Activated T-cell treated with anti-CD3 and anti-CD28 coated beads, Interleukin-2, amount 50 U/mL, for 24 hours (primary cell): Measurements from ENCODE around the gene SEC31A.

ENCODE experiments used
- DNase-seq: peaks from one replicate; pipeline ENCODE4 v3.0.0-alpha.2; 2020
- H3K27ac Mint-ChIP-seq: 2 replicates; pipeline ENCODE4 v1.8.0; 2020; ENCODE audit warnings: mild to moderate bottlenecking, mixed read lengths
- H3K27me3 Mint-ChIP-seq: 2 replicates; pipeline ENCODE4 v1.8.0; 2020; ENCODE audit warnings: mixed read lengths
- H3K36me3 Mint-ChIP-seq: 2 replicates; pipeline ENCODE4 v1.8.0; 2020; ENCODE audit warnings: low read depth, mixed read lengths
- H3K4me1 Mint-ChIP-seq: 2 replicates; pipeline ENCODE4 v1.8.0; 2020; ENCODE audit warnings: low read depth, mixed read lengths
- H3K4me3 Mint-ChIP-seq: 2 replicates; pipeline ENCODE4 v1.8.0; 2020; ENCODE audit warnings: mild to moderate bottlenecking, moderate library complexity, mixed read lengths
- H3K9me3 Mint-ChIP-seq: 2 replicates; pipeline ENCODE4 v1.8.0; 2020; ENCODE audit warnings: mixed read lengths

SEC31A gene

GRCh38 chr4:82782626-82783345 is 108.2 kb downstream of the SEC31A start:
- peaks cover 4% of the 10 kb centered on the region for H3K27me3 Mint-ChIP-seq
- H3K4me1 Mint-ChIP-seq: no peaks in the 10 kb centered on the region
- no peak overlapping the region for H3K27ac Mint-ChIP-seq
- DNase-seq: no peak
- H3K9me3 Mint-ChIP-seq: no peaks in the 10 kb centered on the region
- no peaks in the 10 kb centered on the region for H3K36me3 Mint-ChIP-seq
- H3K4me3 Mint-ChIP-seq: no peak overlapping the region

GRCh38 chr4:82780752-82781231 is 110.2 kb downstream of the SEC31A start:
- no peak overlapping the region for H3K4me3 Mint-ChIP-seq
- H3K4me1 Mint-ChIP-seq: no peaks in the 10 kb centered on the region
- no peak overlapping the region for H3K27ac Mint-ChIP-seq
- DNase-seq: no peak
- H3K9me3 Mint-ChIP-seq: no peaks in the 10 kb centered on the region
- peaks cover 4% of the 10 kb centered on the region for H3K27me3 Mint-ChIP-seq
- H3K36me3 Mint-ChIP-seq: no peaks in the 10 kb centered on the region

- DNase-seq: no peak
- Mint-ChIP-seq H3K36me3 (no peaks in the 10 kb centered on the region), H3K4me1 (no peaks in the 10 kb centered on the region), H3K9me3 (no peaks in the 10 kb centered on the region), H3K27me3 (peaks cover 4% of the 10 kb centered on the region), H3K27ac (no peak overlapping the region), H3K4me3 (no peak overlapping the region)
These were observed 110.7 kb downstream of the SEC31A start for GRCh38 chr4:82780170-82780751.

GRCh38 chr4:82779032-82779431 is 111.9 kb downstream of the SEC31A start:
- H3K27me3 Mint-ChIP-seq: peaks cover 4% of the 10 kb centered on the region
- no peak overlapping the region for H3K27ac Mint-ChIP-seq
- no peak overlapping the region for H3K4me3 Mint-ChIP-seq
- H3K36me3 Mint-ChIP-seq: no peaks in the 10 kb centered on the region
- no peaks in the 10 kb centered on the region for H3K4me1 Mint-ChIP-seq
- no peaks in the 10 kb centered on the region for H3K9me3 Mint-ChIP-seq
- DNase-seq: no peak

GRCh38 chr4:82777857-82778525 is 113.0 kb downstream of the SEC31A start:
- Mint-ChIP-seq H3K4me1 (no peaks in the 10 kb centered on the region), H3K27me3 (peaks cover 5% of the 10 kb centered on the region), H3K36me3 (no peaks in the 10 kb centered on the region), H3K4me3 (no peak overlapping the region), H3K9me3 (no peaks in the 10 kb centered on the region), H3K27ac (no peak overlapping the region)
- no peak for DNase-seq

DNA sequence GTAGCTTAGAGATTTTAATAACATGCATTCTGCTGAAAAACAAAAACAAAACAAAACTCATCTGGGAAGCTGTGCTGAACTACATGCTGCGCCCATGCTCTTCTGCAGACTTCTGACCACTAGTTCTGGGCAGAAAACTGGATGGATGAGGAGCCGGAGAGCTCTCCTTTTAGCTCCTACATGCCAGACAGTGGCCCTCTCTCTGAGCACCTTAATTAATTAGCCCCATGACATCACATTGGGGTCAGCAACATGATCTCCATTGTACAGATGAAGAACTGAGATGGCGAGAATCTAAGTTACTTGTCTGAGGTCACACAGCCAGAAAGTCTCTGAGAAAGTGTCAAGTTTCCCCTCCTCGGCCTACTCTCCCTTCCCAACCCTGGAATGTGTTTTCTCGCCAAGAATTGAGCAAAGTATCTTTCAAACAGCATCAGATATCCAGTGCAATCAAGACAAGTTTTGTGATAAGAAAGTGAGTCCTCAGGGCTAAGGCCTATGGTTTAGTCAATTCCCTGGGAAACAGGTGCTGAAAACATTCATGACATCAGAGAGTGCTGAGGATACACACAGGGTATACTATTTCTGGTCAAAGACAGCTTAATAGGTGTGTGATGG is 113.9 kb downstream of the SEC31A start:
- no peaks in the 10 kb centered on the region for H3K9me3 Mint-ChIP-seq
- no peak for DNase-seq
- H3K36me3 Mint-ChIP-seq: no peaks in the 10 kb centered on the region
- H3K27ac Mint-ChIP-seq: no peak overlapping the region
- no peaks in the 10 kb centered on the region for H3K4me1 Mint-ChIP-seq
- H3K27me3 Mint-ChIP-seq: peaks cover 10% of the 10 kb centered on the region
- no peak overlapping the region for H3K4me3 Mint-ChIP-seq

DNA sequence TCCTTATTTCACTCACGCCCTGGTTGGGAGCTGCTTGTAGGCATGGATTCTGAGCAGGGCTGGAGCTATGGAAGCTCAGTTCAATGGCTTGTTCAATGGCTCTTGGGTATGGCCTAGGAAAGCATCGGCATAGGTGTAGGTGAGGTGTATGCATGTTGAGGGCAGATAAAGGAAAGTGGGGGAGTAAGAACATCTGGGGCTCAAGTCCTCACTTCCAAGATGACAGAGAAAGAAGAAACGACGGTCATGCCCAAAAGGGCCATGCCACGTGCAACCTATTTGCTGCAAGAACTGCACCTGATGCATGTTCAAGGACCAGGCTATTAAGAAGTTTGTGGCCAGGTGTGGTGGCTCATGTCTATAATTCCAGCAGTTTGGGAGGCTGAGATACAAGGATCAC is 115.7 kb downstream of the SEC31A start:
- H3K27me3 Mint-ChIP-seq: peaks cover 18% of the 10 kb centered on the region
- no peaks in the 10 kb centered on the region for H3K4me1 Mint-ChIP-seq
- H3K36me3 Mint-ChIP-seq: no peaks in the 10 kb centered on the region
- no peaks in the 10 kb centered on the region for H3K9me3 Mint-ChIP-seq
- H3K27ac Mint-ChIP-seq: no peak overlapping the region
- DNase-seq: no peak
- H3K4me3 Mint-ChIP-seq: no peak overlapping the region

- Mint-ChIP-seq H3K36me3 (no peaks in the 10 kb centered on the region), H3K4me3 (no peak overlapping the region), H3K27me3 (peaks cover 20% of the 10 kb centered on the region), H3K4me1 (no peaks in the 10 kb centered on the region), H3K9me3 (no peaks in the 10 kb centered on the region), H3K27ac (no peak overlapping the region)
- DNase-seq: no peak
These were observed 116.2 kb downstream of the SEC31A start for GRCh38 chr4:82774711-82775171.

GRCh38 chr4:82773057-82773456 is 117.9 kb downstream of the SEC31A start:
- peaks cover 27% of the 10 kb centered on the region for H3K27me3 Mint-ChIP-seq
- no peaks in the 10 kb centered on the region for H3K9me3 Mint-ChIP-seq
- no peak overlapping the region for H3K27ac Mint-ChIP-seq
- H3K4me3 Mint-ChIP-seq: no peak overlapping the region
- H3K4me1 Mint-ChIP-seq: no peaks in the 10 kb centered on the region
- no peak for DNase-seq
- no peaks in the 10 kb centered on the region for H3K36me3 Mint-ChIP-seq

DNA sequence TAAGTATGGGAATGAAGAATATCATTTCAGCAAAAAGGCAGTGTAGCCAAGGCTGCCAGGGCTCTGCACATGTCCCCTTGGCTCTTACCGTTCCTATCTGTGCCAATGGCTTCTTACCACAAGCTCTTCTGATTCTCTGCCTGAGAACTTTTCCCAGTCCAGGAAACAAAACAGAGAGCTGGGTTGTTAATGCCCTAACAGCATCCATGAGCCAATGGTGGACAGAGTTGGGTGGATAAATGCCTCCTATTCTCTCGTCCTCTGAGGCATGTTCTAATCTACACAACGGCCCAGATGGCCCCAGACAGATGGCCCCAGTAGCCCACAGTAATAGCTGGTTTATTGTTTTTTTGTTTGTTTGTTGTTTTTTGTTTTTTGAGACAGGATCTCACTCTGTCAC is 120.3 kb downstream of the SEC31A start:
- Mint-ChIP-seq H3K27me3 (peaks cover 28% of the 10 kb centered on the region), H3K36me3 (no peaks in the 10 kb centered on the region), H3K9me3 (peaks cover 10% of the 10 kb centered on the region), H3K4me3 (no peak overlapping the region), H3K27ac (no peak overlapping the region), H3K4me1 (no peaks in the 10 kb centered on the region)
- no peak for DNase-seq
